NCI-H526 treated with DMSO at 0.1 percent for 48 hours (cell line): Measurements from ENCODE around the gene RAMAC.
A peak's percentile ranks its signal among the peaks of the same experiment; 100 is the strongest.
"Not testable (repeated sequence)": the region's sequence is repeated elsewhere in the genome, so short reads cannot be mapped to it uniquely, and the experiment has no call there.

ENCODE experiments used
- DNase-seq: peaks from one replicate; lab custom pipeline; 2025; lab: John Stamatoyannopoulos, UW

RAMAC gene

GRCh38 chr15:82968066-82968465 is 17.9 kb upstream of the RAMAC start:
- DNase-seq: no peak

GRCh38 chr15:82969353-82969752 is 16.7 kb upstream of the RAMAC start:
- no peak for DNase-seq

GRCh38 chr15:82970078-82970686 is 15.8 kb upstream of the RAMAC start:
- DNase-seq: no peak

GRCh38 chr15:82970696-82971095 is 15.3 kb upstream of the RAMAC start:
- no peak for DNase-seq

- no peak for DNase-seq
Observed at GRCh38 chr15:82971218-82971984, 14.6 kb upstream of the RAMAC start.

- DNase-seq: no peak
Observed at GRCh38 chr15:82972990-82973389, 13.0 kb upstream of the RAMAC start.

- DNase-seq: no peak
Observed at GRCh38 chr15:82977076-82977475, 8.9 kb upstream of the RAMAC start.

GRCh38 chr15:82978438-82978837 is 7.6 kb upstream of the RAMAC start:
- no peak for DNase-seq

- no peak for DNase-seq
Observed at GRCh38 chr15:82979726-82980125, 6.3 kb upstream of the RAMAC start.

- DNase-seq: no peak
Observed at GRCh38 chr15:82980981-82981380, 5.0 kb upstream of the RAMAC start.

- no peak for DNase-seq
Observed at GRCh38 chr15:82986442-82986780, 401 bp downstream of the RAMAC start.

- DNase-seq: no peak
Observed at GRCh38 chr15:82992436-82992998, 6.5 kb downstream of the RAMAC start.

GRCh38 chr15:82993144-82993543 is 7.1 kb downstream of the RAMAC start:
- no peak for DNase-seq

- DNase-seq: no peak
Observed at GRCh38 chr15:82995076-82995475, 9.1 kb downstream of the RAMAC start.

- no peak for DNase-seq
Observed at GRCh38 chr15:82995938-82996337, 9.9 kb downstream of the RAMAC start.

- DNase-seq: no peak
Observed at GRCh38 chr15:82999426-82999825, 13.4 kb downstream of the RAMAC start.

GRCh38 chr15:82999905-83000671 is 14.1 kb downstream of the RAMAC start:
- peak; percentile 43 for DNase-seq

GRCh38 chr15:83000672-83001031 is 14.6 kb downstream of the RAMAC start:
- DNase-seq: not testable (repeated sequence)

- peak; percentile 58 for DNase-seq
Observed at GRCh38 chr15:83010709-83011270, 24.8 kb downstream of the RAMAC start.

GRCh38 chr15:83011271-83012075 is 25.5 kb downstream of the RAMAC start, which contains the start of gene C15orf40:
C15orf40 (minus strand) TSS chr15:83011639; CDS start chr15:83011607, 32 bp downstream.
- DNase-seq: peak; percentile 74

GRCh38 chr15:83012076-83012426 is 26.0 kb downstream of the RAMAC start:
- no peak for DNase-seq

- no peak for DNase-seq
Observed at GRCh38 chr15:83012636-83013035, 26.6 kb downstream of the RAMAC start.
